HG02840 (cell line): ENCODE data around the gene ZNF519.
"Not testable (repeated sequence)": the region's sequence is repeated elsewhere in the genome, so short reads cannot be mapped to it uniquely, and the experiment has no call there.

Experiments
- ATAC-seq: cut with Tn5 transposase; IDR thresholded peaks from one replicate; pipeline ENCODE4 v1.9.1; 2021; ENCODE audit warnings: mild to moderate bottlenecking, moderate library complexity, moderate number of reproducible peaks; ENCODE audit not compliant: unreplicated experiment, low FRiP score

Gene ZNF519

DNA sequence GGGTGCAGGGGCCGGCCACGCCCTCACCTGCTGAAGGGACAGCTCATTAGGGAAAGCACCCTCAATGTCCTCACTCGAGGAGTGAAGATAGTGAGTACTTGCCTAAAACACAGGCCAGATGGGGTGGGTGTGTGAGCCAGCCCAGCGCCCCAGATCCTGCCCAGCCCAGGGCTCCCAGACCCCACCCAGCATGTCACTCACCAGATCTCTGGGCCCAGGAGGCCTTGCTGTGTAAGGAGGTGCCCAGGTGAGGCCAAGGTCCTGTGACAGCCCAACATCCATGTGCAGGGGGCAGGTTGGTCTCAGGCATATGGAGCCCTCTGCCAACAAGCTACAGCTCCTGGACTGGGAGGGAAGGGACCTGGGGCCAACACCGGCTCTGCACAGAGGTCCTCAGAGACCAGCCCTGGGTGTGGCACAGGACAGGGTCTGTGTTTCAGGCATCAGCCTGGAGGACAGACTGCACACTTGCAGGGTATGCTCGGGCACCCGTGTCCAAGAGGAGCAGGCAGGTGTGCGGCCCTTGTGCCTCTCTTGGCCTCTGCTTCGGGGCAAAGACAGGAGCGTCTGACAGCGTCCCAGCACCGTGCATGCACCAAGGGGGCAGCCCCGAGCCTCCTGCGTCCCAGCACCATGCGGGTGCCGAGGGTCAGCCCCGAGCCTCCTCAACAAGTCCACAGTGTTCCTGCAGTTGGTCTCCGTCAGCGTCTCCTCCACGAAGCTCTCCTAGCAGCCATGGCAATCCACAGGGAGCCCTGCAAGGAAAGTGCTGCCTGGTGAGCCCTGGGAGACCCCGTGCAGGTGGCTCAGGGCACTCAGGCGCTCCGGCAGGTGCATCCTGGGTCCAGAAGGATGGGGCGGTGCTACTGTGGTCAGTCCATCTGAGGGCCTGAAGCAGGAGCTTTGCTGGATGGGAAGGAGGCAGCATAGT is 16.0 kb upstream of the ZNF519 start:
- not testable (repeated sequence) for ATAC-seq

DNA sequence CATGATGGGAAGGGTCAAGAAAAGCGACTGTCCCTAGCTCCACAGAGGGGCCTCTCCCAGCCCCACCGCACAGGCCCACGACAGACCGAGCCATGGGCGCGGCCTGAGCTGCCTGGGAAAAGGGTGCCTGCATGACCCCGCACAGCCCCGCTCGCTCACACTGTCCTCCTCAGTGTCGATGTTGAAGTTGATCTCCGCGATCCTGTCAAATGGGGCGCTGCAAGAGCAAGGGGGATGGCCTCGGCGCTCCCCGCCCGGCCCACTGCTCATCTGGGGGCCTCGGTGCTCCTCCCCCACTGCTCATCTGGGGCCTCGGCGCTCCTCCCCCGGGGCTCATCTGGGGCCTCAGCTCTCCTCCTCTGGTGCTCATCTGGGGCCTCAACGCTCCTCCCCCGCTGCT is 14.5 kb upstream of the ZNF519 start:
- ATAC-seq = not testable (repeated sequence)

DNA sequence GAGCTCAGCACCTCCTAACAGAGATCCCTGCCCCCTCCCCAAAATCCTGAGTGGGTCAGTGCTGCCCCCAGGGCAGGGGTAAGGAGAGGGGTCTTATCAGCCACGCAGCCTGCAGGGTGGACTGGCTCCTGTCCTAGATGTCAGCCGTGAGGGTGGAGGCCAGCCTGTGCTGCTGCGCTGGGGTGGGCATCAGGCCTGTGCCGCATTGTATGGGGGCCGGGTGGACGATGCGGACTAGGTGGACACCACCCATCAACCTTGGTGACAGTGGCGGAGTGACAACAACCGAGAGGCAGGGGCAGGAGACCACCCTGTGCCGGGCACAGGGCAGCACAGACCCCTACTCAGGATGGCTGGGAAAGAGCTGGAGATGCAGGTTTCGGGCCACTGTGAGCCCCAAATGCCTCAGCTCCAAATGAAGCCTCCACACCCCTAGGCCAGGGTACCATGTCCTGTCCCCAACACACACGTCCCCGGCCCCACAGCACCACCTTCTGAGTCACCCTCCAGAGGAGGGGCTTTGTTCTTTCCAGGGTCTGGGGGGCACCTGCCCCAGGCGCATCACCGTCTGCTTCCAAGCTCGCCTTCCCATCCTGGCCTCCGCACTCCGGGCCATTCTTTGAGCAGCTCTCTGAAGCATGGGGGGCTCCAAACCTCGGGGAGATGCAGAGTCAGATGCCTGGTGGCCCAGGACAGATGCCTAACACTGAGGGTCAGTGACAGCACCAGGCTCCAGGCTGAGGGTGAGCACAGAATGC is 13.5 kb upstream of the ZNF519 start:
- not testable (repeated sequence) for ATAC-seq

DNA sequence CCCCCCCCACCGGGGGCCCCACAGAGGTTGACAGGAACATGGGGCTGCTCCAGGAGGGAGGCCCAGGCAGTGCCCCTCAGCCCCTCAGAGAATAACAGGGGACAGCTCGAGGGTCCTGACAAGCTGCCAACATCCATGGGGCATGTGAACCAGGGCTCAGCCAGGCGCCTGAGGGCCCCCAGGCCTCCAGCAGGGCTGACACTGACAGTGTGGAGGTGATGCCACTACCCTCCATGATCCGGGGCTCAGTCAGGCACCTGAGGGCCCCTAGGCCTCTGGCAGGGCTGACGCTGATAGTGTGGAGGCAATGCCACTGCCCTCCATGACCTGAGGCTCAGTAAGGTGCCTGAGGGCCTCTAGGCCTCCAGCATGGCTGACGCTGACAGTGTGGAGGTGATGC is 12.8 kb upstream of the ZNF519 start:
- not testable (repeated sequence) for ATAC-seq

DNA sequence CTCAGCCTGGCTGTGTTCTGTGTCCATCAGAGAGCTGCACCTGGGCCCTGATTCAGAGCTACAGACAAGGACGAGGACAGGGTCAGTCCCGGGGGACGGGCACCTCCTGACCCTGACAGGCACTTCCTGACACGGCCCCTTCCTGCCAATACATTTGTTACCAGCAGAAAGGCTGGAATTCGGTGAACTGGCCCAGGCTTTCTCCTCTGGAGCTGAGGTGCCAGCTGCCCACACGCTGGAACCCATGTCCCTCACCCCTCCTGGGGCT is 12.3 kb upstream of the ZNF519 start:
- ATAC-seq = no peak

DNA sequence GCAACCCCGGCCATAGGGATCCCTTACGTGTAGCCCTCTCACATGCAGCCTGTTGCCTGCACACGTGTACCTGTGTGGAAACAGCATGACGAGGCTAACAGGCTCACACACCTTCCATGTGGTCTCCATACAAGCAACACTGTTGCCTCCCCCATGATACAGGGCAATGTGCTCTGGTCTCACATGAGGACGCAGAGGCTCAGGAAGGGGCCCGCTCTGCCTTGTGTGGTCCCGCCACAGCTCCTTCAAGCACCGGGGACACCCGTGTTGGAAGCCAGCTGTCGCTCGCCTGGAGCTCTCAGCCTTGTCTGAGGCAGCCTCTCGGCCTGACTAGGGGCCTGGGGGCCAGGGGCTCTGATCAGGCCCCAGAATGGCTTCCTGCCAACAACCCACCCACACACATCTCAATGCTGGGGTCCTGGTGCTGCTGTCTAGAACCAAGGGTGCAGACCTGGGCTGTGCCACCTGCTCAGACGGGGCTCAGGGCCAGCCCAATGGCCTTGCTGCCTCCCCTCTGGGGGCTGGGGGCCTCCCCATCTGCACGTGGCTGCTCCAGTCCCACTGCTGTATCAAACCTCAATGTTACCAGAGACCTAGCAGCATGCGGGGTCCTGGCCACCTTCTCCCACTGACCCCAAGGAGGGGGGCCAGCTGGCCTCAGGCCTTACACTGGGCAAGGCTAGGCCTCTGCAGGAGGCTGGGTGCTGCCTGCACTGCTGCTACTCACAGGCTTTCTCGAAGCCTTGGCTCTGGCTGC is 11.8 kb upstream of the ZNF519 start:
- ATAC-seq = not testable (repeated sequence)

DNA sequence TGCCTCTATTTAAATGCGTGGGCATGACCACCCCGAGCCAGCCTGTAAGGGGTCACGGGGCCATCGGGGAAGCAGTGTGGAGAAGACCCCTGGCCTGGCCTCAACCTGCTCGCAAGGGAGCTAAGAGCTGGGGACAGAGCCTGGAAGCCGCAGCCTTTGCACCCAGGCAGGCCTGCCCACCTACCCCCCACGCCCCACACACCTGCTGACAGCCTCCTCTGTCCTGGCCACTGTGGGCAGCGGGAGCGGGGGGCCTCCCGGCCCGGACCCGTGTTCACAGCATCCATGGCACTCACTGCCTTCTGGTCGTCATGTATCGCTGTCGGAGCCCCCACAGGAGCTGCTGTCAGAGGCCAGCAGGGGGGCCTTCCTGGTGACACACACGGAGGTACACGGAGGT is 11.2 kb upstream of the ZNF519 start:
- not testable (repeated sequence) for ATAC-seq

DNA sequence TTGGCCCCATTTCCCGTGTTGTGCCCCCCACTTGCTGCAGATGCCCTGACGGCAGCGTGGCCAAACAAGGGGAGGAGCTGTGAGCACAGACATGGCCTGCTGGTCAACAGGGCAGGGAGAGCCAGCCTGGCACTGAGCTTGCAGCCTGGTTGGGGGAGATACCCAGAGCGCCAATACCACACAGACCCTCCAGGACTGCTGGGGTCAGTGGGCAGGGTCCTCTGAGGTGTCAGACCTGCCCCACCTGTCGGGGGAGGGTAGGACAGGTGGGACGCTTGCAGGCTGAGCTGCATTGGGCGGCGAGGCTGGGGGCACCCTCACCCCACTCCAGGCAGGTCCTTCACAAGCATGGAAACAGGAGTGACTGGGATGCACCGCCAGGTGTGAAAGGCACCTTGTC is 9.9 kb upstream of the ZNF519 start:
- ATAC-seq = not testable (repeated sequence)

DNA sequence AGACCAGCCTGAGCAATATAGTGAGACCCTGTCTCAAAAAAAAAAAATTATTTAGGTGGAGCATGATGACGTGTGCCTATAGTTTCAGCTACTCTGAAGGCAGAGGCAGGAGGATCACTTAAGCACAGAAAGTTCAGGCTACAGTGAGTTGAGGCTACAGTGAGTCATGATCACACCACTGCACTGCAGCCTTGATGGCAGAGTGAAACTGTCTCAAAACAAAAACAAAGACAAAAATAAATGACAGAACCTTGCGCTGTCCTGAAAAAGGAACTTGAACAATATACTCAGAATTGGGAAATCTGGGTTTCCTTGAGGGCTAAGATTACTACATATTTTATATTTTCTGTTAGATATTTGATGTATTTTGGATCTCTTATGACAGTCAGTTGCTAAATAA is 7.3 kb upstream of the ZNF519 start:
- not testable (repeated sequence) for ATAC-seq

DNA sequence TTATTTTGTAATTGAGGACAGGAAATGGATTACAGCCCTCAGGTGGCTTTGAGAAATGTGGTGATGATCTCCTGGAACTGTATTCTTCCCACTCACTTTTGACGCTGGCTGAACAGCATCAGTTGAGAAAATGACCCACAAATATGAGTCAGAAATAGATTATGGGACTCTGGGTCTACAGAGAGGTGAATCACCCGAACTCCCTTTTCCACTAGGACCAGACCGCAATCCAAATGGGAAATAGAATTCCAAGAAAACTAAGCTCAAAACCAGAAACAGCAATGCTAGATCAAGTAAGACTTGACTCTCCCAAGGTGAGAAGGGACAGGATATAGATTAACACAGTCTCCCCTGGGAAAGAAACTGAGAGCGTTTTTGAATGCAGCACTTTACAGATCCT is 5.7 kb upstream of the ZNF519 start:
- not testable (repeated sequence) for ATAC-seq

DNA sequence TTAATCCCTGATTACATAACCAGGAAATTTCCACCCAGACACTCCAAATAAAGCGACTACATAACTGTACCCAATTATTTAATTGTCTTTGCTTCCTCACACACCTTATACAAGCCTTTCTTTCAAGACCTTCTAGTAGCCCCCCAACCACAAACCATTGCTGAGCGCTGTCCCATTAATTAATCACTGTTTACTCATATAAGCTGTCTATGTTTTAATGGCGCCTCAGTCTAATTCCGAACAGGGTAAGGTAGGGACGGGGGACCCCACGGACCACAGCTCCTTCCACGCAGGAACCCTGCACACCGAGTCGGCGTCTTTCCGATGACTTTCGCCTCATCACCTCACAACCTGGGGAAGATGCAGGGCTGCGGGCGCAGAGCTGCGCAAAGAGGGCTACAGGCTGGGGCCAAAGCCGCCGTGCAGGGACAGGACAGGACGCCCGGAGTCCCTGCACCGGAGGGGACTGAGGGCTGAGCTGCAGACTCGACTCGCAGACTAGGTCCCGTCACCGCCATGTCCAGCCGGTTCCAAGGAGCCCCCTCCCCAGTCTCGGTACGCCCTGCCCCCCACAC is 452 bp downstream of the ZNF519 start:
- ATAC-seq = peak; percentile 4

DNA sequence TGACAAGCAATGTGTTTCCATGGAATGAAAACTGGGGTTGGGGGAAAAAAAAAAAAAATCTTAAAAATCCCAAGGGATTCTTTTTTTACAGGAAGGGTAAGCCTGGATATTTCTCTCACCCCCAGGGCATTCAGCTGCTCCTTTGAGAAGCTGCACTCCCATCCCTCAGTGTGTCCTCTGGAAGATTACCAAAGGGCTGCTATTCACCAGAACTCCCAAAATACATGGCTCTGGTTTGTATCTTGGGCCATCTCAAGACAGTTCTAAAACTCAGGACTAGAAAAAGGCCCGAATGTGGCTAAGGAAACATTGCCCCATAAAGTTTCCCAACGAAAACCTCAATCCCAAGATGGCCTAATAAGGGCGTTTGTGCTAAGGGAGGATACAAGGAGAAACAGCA is 1.4 kb downstream of the ZNF519 start:
- not testable (repeated sequence) for ATAC-seq

DNA sequence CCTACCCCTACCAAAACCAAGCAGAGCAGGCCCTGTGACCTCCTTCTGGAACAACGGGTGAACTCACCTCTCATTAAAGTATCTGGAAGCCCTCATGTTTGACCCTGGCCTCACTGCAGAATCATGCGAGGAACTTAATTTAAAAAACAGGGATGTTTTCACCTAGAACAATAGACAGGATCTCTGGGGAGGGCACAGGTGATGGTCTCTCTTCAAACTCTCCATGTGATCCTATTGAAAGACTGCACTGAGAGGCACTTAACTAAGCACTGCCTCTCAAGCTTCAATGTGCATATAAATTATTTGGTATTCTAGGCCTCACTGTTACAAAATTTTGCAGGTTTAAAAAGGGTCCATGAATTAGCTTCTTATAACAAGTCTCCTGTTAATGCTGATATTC is 7.5 kb downstream of the ZNF519 start:
- ATAC-seq = no peak

DNA sequence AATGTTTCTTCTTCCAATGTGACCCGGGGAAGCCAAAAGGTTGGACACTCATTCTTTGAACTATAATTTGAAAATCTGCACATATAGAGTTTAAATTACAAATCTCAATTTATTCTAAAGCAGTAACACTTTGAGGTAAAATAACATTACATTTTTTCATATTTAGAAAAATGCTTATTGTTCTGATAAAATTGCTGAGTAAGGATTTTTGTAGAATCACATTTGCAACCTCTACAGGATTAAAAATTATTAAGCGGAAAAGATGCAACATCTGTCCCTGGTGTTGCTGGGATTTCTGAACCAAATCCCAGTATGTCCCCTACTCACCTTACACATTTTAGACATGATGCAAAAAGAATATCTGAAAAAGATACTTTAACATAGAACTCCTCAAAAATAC is 10.1 kb downstream of the ZNF519 start:
- ATAC-seq = no peak

DNA sequence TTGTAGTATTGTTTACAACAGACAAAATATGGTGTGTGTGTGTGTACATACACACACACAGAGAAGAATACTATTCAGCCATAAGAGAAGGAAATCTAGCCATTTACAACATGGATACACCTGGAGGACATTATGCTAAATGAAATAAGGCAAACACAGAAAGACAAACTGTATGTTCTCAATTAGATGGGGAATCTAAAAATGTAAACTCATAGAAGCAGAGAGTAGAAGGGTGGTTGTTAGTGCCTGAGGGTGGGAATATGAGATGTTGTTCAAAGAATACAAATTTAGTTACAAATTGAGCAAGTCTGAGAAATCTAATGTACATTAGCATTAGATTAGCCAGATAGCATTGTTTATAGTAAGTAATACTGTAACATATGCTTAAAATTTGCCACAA is 11.3 kb downstream of the ZNF519 start:
- no peak for ATAC-seq

DNA sequence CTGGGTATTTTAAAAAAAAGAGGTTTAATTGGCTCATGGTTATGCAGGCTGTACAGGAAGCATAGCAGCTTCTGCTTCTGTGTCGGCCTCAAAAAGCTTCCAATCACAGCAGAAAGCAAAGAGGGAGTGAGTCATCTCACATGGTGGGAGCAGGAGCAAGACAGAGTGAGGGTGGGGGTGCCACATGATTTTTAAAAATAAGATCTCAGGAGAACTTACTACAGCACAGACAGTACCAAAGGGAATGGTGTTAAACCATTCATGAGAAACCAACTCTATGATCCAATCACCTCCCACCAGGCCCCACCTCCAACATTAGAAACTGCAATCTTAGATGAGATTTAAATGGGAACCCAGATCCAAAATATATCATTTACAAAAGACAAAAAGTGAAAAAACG is 14.6 kb downstream of the ZNF519 start:
- no peak for ATAC-seq

DNA sequence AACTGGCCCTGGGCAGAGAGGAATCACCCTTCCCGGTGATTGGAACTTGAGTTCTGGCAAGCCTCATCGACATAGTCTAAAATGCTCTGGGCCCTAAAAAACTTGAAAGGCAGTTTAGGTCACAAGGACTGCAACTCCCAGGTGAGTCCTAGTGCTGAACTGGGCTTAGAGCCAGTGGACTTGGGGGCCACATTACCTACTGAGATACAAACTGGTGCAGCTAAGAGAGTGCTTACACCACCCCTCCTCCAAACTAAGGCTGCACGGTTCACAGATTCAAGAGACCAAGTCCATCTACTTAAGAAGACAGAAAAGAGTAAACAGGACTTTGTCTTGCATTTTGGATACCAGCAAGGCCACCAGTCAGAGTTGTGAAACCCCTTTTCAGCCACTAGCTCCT is 25.3 kb downstream of the ZNF519 start:
- ATAC-seq = no peak

DNA sequence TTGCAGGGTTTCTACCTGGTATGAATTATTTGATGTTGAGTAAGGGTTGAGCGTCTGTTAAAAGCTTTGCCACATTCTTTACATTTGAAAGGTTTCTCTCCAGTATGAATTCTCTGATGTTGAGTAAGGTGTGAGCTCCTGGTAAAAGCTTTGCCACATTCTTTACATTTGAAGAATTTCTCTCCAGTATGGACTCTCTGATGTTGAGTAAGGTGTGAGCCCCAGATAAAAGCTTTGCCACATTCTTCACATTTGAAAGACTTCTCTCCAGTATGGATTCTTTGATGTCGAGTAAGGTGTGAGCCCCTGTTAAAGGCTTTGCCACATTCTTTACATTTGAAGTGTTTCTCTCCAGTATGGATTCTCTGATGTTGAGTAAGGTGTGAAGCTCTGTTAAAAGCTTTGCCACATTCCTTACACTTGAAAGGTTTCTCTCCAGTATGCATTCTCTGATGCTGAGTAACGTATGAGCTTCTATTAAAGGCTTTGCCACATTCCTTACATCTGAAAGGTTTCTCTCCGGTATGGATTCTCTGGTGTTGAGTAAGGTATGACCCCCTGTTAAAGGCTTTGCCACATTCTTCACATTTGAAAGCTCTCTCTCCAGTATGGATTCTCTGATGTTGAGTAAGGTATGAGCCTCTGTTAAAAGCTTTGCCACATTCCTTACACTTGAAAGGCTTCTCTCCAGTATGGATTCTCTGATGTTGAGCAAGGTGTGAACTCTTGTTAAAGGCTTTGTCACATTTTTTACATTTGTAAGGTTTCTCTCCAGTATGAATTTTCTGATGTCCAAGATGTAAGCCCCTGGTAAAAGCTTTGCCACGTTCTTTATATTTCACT is 27.1 kb downstream of the ZNF519 start:
- no peak for ATAC-seq

DNA sequence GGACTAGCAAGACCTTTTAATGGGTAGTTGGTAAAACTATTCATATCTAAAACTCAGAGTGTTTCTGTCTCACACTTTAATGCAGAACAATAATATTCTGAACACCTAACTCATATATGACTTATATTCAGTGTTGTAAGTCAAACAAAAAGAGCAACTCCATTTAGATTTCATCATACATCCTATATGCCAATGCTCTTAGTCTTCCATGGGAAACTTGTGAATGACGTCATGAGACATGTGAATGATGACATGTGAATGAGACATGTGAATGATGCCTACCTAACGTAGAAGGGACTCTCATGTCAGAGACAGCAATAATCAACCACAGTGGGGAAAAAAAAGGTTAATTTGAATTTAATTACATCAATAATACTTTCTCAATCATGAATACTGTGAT is 28.0 kb downstream of the ZNF519 start:
- no peak for ATAC-seq
